NCI-H2107 treated with DMSO at 0.1 percent for 48 hours (cell line): ENCODE data around the gene GUCY1A2.

Source experiments
- DNase-seq: peaks from one replicate; lab custom pipeline; 2025; ENCODE audit not compliant: unreplicated experiment; lab: John Stamatoyannopoulos, UW

GUCY1A2 gene

GRCh38 chr11:106998916-106999188 is 19.4 kb downstream of the GUCY1A2 start:
- no peak for DNase-seq

GRCh38 chr11:106998116-106998915 is 20.0 kb downstream of the GUCY1A2 start:
- DNase-seq = no peak

- DNase-seq = no peak
These were observed 21.0 kb downstream of the GUCY1A2 start for GRCh38 chr11:106997227-106997626.

GRCh38 chr11:106996691-106997090 is 21.6 kb downstream of the GUCY1A2 start:
- DNase-seq = no peak

- DNase-seq = no peak
These were observed 27.9 kb downstream of the GUCY1A2 start for GRCh38 chr11:106990331-106990730.

- DNase-seq = no peak
These were observed 29.2 kb downstream of the GUCY1A2 start for GRCh38 chr11:106989078-106989455.

- no peak for DNase-seq
These were observed 29.9 kb downstream of the GUCY1A2 start for GRCh38 chr11:106988151-106989077.

GRCh38 chr11:106986673-106987072 is 31.6 kb downstream of the GUCY1A2 start:
- no peak for DNase-seq

- DNase-seq = no peak
These were observed 32.0 kb downstream of the GUCY1A2 start for GRCh38 chr11:106986261-106986660.

GRCh38 chr11:106983991-106984390 is 34.3 kb downstream of the GUCY1A2 start:
- DNase-seq = no peak

- no peak for DNase-seq
These were observed 35.0 kb downstream of the GUCY1A2 start for GRCh38 chr11:106983261-106983660.

- no peak for DNase-seq
These were observed 43.4 kb downstream of the GUCY1A2 start for GRCh38 chr11:106974831-106975230.

- DNase-seq = no peak
These were observed 46.4 kb downstream of the GUCY1A2 start for GRCh38 chr11:106971864-106972263.

- no peak for DNase-seq
These were observed 48.5 kb downstream of the GUCY1A2 start for GRCh38 chr11:106969644-106970355.

GRCh38 chr11:106962995-106963394 is 55.3 kb downstream of the GUCY1A2 start:
- no peak for DNase-seq

- no peak for DNase-seq
These were observed 56.8 kb downstream of the GUCY1A2 start for GRCh38 chr11:106961518-106961917.

- DNase-seq = no peak
These were observed 57.2 kb downstream of the GUCY1A2 start for GRCh38 chr11:106961048-106961447.

GRCh38 chr11:106959800-106960199 is 58.5 kb downstream of the GUCY1A2 start:
- DNase-seq = no peak

- DNase-seq = no peak
These were observed 58.9 kb downstream of the GUCY1A2 start for GRCh38 chr11:106959386-106959785.

- DNase-seq = no peak
These were observed 59.6 kb downstream of the GUCY1A2 start for GRCh38 chr11:106958517-106959248.

GRCh38 chr11:106957030-106957482 is 61.2 kb downstream of the GUCY1A2 start:
- DNase-seq = no peak
